Measurements from ENCODE around the gene TCL1A. TPM values are rescaled to one million over a fixed set of nuclear protein-coding genes. Genes with fewer than 3 reads are reported as not detected.

TCL1A gene
- total RNA-seq, 2 donors from 2014 or later = not detected

DNA sequence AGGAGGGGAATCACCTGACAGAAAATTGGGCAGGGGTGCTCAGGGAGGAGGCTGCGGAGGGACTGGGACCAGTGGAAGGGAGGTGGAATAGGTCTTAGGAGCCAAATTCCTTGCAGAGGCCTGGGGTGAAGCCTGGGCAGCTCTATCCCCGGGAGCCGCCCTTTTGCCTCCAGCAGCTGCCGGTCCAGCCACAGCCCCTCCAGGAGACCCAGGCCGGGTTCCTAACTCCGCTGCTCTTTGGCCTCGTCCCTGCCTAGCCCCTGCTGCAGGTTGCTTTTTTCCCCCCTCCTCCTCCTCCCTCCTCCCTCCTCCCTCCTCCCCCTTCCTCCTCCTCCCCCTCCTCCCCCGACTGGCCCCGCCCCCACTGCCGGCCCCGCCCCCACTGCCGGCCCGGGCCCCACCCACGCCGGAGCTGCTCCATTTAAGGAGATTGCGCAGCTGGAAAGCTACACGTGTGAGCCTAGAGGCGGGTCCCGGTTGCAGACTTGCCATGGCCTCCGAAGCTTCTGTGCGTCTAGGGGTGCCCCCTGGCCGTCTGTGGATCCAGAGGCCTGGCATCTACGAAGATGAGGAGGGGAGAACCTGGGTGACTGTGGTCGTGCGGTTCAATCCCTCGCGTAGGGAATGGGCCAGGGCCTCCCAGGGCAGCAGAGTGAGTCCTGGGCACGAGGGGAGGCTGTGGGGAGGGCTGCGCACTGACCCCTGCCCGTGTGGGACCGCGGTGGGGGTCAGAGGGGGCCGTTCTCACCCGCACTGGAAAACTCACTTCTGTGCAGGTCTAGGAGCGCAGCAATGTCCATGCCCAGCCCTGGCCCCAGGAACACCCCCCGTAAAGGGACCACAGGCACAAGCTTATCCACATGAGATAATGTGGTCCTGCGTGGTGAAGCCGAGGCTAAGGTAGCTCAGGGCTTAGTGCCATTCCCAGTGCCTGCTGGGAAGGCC is 27.7 kb downstream of the TCL1A start, which contains the start of gene TCL1B:
TSS of gene TCL1B (plus strand) at position 449 of the 945 bp plus-strand sequence. CDS start at position 491, 42 bp downstream.
- Histone ChIP-seq H3K36me3 (replicated peaks in 1 of 2; ENCODE audit: insufficient read depth in 1 of 2, low read depth in 2 of 2) (no peaks in the 10 kb centered on the region), H3K4me1 (no peaks in the 10 kb centered on the region), H3K27me3 (no peaks in the 10 kb centered on the region), H3K9me3 (no peaks in the 10 kb centered on the region), H3K27ac (no peak within 1 kb of the TSS), H3K4me3 (no peak within 1 kb of the TSS)
- DNase-seq (no peak), ATAC-seq (no peak)
- TF ChIP-seq CTCF (IDR thresholded peaks at IDR 0.05) (no peak), POLR2A (IDR thresholded peaks at IDR 0.05) (no peak)
- intact Hi-C loops (cut with DNase I) = no loop called here
- WGBS, 2 donors = 70% methylated on average over 30 to 31 of the region's 38 CpGs

- Histone ChIP-seq H3K4me1 (peaks cover 5% of the 10 kb centered on the region), H3K36me3 (replicated peaks in 1 of 2; ENCODE audit: insufficient read depth in 1 of 2, low read depth in 2 of 2) (no peaks in the 10 kb centered on the region), H3K9me3 (no peaks in the 10 kb centered on the region), H3K27ac (no peak overlapping the region), H3K27me3 (no peaks in the 10 kb centered on the region), H3K4me3 (no peak overlapping the region)
- 32 to 36% methylated on average over 2 to 4 of the region's 4 CpGs for WGBS, 2 donors
- DNase-seq (peak; percentile 30 to 62 (median 43)), ATAC-seq (peak; percentile 59)
- TF ChIP-seq POLR2A (IDR thresholded peaks at IDR 0.05) = no peak
- peak; percentile 52 to 81 (median 66) for TF ChIP-seq CTCF (IDR thresholded peaks at IDR 0.05)
- intact Hi-C loops (cut with DNase I) = no loop called here
Measured at GRCh38 chr14:95683793-95684192, 30.1 kb downstream of the TCL1A start.

DNA sequence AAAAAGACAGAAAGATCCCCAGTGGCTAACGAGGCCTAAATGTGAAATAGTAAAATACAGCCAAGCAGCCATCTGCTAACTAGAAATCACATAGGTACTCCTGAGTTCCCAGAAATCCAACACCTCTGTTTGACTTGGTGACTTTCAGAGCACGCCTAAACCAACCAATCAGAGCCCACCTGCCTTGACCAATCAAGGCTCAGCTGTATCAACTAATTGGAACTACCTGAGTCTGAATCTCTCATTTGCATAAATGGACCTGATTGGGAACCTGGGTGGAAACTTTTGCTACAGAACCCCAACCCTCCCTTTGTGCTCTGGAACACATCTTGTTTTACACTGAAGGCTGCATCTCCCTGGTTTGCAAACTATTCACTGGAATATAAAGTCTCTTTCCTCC is 32.8 kb downstream of the TCL1A start:
- 89 to 98% methylated on average over 2 of the region's 2 CpGs for WGBS, 2 donors
- Histone ChIP-seq H3K36me3 (replicated peaks in 1 of 2; ENCODE audit: insufficient read depth in 1 of 2, low read depth in 2 of 2) (no peaks in the 10 kb centered on the region), H3K27ac (no peak overlapping the region), H3K4me1 (peaks cover 20% of the 10 kb centered on the region), H3K9me3 (no peaks in the 10 kb centered on the region), H3K27me3 (no peaks in the 10 kb centered on the region), H3K4me3 (no peak overlapping the region)
- DNase-seq (no peak), ATAC-seq (no peak)
- intact Hi-C loops (cut with DNase I) = no loop called here
- TF ChIP-seq CTCF (IDR thresholded peaks at IDR 0.05) (no peak), POLR2A (IDR thresholded peaks at IDR 0.05) (no peak)

DNA sequence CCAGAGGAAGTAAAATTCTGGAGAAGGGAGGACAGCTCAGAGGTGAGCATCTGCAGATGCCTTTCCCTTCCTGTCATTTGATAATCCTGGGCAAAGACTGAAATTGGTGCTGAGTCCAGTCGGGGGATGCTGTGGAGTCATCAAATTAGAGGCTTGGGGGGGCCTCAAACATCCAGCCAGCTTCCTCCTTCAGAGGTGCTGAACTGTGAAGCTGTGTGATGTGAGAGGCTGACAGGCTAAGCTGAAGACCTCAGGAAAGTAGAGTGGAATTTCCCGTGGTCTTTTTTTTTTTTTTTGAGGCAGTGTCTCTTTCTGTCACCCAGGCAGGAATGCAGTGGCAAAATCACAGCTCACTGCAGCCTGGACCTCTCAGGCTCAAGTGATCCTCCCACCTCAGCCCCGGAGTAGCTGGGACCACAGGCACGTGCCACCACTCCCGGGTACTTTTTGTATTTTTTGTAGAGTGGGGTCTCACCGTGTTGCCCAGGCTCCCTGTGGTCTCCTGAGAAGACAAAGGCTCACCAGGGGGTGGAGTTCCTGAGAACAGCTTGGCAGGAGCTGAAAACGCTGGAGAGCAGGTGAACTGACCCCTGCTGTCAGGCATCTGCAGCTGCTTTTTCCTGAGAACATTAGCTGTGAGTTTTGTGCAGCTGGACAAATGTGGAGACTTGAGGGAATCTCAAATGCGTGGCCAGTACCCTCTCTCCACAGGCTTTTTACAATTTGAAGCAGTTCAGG is 33.8 kb downstream of the TCL1A start:
- TF ChIP-seq POLR2A (IDR thresholded peaks at IDR 0.05) = no peak
- TF ChIP-seq CTCF (IDR thresholded peaks at IDR 0.05) = peak; percentile 15 to 73 (median 48)
- no peak overlapping the region for H3K4me3 ChIP-seq
- H3K4me1 ChIP-seq = peaks cover 20% of the 10 kb centered on the region
- no peak overlapping the region for H3K27ac ChIP-seq
- peak; percentile 33 to 69 (median 60) for DNase-seq
- intact Hi-C loops (cut with DNase I) = no loop called here
- no peaks in the 10 kb centered on the region for H3K9me3 ChIP-seq
- no peaks in the 10 kb centered on the region for H3K27me3 ChIP-seq
- whole genome bisulfite sequencing, 2 donors = 14 to 15% methylated on average over 5 to 8 of the region's 8 CpGs
- no peaks in the 10 kb centered on the region for H3K36me3 ChIP-seq (replicated peaks in 1 of 2; ENCODE audit: insufficient read depth in 1 of 2, low read depth in 2 of 2)
- ATAC-seq = peak; percentile 30
